GM21515 (cell line): ENCODE measurements around the gene FGB.
"Not testable (repeated sequence)": the region's sequence is repeated elsewhere in the genome, so short reads cannot be mapped to it uniquely, and the experiment has no call there.

Source experiments
- ATAC-seq: cut with Tn5 transposase; IDR thresholded peaks from one replicate; pipeline ENCODE4 v1.9.1; 2021; ENCODE audit not compliant: unreplicated experiment

FGB gene

GRCh38 chr4:154594343-154594742 lies 31.5 kb downstream of the FGB start:
- not testable (repeated sequence) for ATAC-seq

- ATAC-seq: no peak
Measured at GRCh38 chr4:154595807-154596206, 33.0 kb downstream of the FGB start.

GRCh38 chr4:154597281-154597680 lies 34.5 kb downstream of the FGB start:
- ATAC-seq: not testable (repeated sequence)

GRCh38 chr4:154597798-154598774 lies 35.3 kb downstream of the FGB start:
- no peak for ATAC-seq

- no peak for ATAC-seq
Measured at GRCh38 chr4:154602404-154603020, 39.7 kb downstream of the FGB start.

GRCh38 chr4:154603033-154603943 lies 40.5 kb downstream of the FGB start:
- no peak for ATAC-seq

GRCh38 chr4:154604696-154605200 lies 41.9 kb downstream of the FGB start:
- no peak for ATAC-seq

GRCh38 chr4:154606728-154607723 lies 44.2 kb downstream of the FGB start:
- ATAC-seq: no peak

GRCh38 chr4:154608361-154609252 lies 45.8 kb downstream of the FGB start:
- ATAC-seq: no peak

- ATAC-seq: no peak
Measured at GRCh38 chr4:154609532-154609931, 46.7 kb downstream of the FGB start.

- no peak for ATAC-seq
Measured at GRCh38 chr4:154610582-154610981, 47.8 kb downstream of the FGB start.

- no peak for ATAC-seq
Measured at GRCh38 chr4:154611833-154612232, 49.0 kb downstream of the FGB start.

- no peak for ATAC-seq
Measured at GRCh38 chr4:154612472-154613414, 49.9 kb downstream of the FGB start, which contains the start of gene FGG. Gene FGG, minus strand, starts transcription at chr4:154612656. Its CDS starts 47 bp downstream, at chr4:154612609.

GRCh38 chr4:154614306-154614705 lies 51.5 kb downstream of the FGB start:
- ATAC-seq: no peak

- ATAC-seq: no peak
Measured at GRCh38 chr4:154615211-154615610, 52.4 kb downstream of the FGB start.

GRCh38 chr4:154616287-154616686 lies 53.5 kb downstream of the FGB start:
- ATAC-seq: peak; percentile 4

GRCh38 chr4:154616731-154617130 lies 53.9 kb downstream of the FGB start:
- peak; percentile 96 for ATAC-seq
